HG02642 (cell line): Measurements from ENCODE around the gene CATSPER4.

ENCODE experiments used
- ATAC-seq: cut with Tn5 transposase; IDR thresholded peaks from one replicate; pipeline ENCODE4 v1.9.1; 2021; ENCODE audit warnings: mild to moderate bottlenecking; ENCODE audit not compliant: unreplicated experiment, poor library complexity

Gene CATSPER4

DNA sequence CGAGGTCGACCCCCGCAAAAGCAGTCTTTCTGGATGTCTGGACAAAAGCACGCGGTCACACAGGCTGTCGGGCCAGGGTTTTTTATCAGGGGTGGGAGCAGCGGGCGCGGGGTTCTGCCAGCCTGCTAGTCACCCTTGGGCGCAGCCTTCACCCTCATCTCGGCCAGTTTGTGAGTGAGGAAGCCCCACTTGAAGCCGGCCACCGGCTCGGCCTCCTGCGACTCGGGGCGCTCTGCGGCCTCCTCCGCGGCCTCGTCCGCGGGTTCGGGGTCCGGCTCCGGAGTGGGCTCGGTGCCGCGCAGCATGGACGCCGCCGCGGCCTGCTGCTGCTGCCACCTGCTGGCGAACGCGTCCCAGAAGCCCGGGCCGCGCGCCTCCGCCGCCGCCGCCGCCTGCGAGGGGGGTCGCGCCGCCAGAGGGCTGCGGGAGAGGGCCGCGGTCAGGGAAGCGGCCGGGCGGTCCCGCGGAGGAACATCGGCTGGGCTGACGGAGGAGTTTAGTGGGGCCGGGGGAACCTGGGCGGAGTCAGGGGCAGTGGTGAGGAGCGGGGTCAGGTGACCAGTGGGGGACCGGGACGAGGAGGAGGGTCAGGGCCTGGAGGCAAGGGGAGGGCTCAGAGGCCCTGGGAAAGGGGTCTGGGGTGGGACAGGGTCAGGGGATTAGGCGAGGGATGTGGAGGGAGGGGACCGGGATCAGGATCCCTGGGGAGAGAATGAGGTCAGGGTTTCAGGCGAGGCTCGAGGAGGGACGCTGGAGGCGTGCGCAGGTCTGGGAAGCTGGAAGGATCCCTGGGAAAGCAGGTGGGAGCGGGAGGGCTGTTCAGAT is 26.2 kb upstream of the CATSPER4 start:
- peak; percentile 48 for ATAC-seq

DNA sequence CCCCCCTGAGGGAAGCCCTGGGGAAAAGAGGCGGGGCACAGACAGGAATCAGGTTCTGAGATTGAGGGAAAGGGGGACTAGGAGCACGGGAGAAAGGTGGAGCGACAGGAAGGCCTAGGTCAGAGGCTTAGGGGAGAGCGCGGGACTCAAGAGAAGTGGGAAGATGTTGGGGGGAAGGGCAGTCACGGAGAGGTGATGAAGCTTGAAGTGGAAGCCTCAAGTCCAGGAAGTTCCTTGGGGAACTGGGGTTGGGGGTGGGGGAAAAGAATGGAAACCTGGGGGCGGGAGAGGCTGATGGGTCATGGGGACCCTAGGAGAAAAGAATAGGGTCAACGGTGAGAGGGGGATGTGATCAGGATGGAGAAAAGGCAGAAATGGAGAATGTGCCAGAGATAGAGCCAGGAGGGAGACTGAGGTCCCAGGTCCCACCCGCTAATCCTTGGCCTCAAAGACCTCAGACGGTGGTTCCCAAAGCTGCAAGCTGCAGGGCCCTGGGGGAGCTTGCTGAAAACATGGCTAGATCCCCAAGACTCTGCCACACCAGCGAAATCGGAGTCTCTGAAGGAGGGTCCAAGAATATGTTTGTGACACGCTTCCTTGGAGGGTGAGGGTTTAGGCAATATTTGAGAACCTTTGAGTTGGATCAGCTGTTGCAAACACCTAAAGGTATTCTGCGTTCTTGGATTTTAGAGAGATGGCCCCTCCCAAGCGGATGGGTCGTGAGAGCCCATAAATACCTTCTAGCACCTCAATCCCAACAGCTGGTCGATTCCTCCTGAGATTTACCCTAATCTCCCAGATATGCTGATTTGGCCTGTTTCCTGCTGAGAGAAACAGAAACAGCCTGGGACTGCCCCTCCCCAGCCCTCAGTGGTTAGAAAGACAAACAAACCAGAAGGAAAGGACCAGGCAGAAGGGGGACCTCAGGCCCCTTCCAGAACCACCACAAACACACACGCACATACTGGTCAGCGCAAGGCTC is 25.2 kb upstream of the CATSPER4 start:
- ATAC-seq, result no peak

DNA sequence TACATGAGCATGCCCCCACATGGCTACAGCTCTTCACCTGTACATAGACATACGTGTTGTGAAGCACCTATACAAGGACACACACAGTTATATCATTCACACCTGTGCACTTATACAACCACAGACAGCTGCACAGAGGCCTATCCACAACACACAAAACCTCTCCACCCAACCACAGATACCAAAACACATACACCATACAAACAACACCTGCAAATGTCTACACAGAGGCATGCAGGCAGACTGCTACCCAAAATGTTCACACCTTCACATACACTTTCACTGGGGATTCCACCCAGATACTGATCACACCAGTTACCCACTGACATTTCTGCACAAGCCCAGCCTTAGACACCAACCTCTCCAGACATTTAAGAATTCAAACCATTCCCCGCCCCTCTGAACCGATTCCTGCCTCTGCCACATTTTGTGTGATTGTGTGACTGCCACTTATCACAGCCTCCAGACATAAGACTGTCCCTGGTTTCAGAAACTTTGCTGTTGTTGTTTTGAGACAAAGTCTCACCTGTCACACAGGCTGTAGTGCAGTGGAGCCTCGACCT is 23.6 kb upstream of the CATSPER4 start:
- ATAC-seq, result no peak

DNA sequence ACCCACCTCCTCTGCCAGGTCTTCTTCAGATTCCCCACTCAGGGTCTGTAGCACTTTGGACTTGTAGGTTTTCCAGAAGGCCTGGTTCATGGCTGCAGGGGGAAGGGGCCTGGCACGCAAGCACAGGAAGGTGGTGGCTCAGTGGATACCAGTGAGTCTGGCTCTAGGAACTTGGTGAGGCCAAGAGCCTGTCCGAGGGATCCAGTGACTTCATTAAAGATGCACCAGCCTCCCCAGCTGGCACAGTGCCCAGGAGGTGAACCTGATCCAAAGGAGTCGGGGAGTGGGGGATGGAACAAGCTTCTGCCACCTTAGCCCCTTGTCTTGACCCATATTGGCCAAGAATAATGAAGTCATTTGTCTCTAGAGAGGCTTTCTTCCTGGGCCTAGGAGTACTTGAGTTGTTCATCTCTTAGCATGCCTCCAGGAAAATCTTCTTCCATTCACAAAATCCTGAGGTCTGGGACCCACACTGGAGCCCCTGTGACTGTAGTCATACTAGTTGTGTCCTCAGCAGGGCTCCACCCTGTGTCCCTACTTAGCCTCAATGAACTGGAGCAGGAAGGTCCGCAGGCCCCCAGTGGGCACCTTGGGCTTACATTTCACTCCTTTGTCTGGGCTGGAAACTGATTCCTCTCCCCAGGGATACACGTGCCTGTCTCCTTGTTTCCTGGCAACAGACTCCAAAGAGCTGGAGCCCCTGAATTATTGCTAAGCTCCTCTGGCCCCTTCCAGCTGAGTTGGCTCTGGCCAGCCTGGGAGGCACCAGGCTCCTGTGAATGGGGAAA is 21.8 kb upstream of the CATSPER4 start, which contains the start of gene C1orf232:
TSS of gene C1orf232 (minus strand) at position 554 of the 788 bp plus-strand sequence. CDS start at position 90, 464 bp downstream.
- no peak for ATAC-seq

DNA sequence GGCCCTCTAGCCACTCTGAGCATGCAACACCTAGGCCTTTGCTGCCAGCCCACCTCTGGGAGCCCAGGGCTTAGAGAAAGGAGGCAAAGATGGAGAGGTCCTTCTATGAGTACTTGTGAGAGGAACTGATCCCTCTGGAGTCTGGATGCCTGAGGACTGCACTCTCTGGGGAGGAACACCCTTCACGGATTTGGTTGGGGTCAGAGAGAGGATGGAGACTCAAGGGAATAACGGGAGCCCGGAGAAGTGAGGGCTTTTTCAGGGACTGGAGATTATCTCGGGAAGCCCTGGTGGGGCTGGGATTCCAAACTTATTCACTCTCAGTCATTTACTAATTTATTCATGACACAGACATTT is 21.2 kb upstream of the CATSPER4 start:
- no peak for ATAC-seq

DNA sequence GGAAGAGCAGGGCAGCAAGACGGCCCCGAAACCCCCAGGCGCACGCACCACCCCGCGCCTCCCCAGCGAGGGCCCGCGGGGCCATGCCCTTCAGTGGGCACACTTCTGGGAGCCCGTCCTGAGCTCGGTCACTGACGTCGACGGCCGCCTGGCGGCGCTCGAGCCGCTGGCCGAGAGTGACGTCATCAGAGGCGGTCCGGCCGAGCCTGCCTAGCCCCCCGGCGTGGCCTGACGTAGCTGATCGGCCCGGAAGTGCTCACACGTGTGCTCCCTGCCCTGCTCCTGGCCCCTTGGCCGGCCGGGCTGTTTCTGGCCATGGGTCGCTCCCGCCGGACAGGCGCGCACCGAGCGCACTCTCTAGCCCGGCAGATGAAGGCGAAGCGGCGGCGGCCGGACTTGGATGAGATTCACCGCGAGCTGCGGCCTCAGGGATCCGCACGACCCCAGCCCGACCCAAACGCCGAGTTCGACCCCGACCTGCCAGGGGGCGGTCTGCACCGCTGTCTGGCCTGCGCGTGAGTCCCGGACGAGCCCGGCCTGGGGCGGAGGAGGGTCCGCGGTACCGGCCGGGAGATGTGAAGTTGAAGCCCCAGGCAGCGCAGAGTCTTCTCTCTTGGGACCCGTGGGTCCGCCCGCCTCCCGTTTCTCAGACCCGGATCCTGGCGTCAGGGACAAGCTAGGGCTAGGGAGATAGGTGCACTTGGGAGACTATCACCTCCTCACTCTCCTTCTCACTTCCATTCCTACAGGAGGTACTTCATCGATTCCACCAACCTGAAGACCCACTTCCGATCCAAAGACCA is 20.5 kb upstream of the CATSPER4 start, which contains the start of gene ZNF593:
TSS of gene ZNF593 (plus strand) at position 240 of the 803 bp plus-strand sequence. CDS start at position 316, 76 bp downstream.
- peak; percentile 92 for ATAC-seq

DNA sequence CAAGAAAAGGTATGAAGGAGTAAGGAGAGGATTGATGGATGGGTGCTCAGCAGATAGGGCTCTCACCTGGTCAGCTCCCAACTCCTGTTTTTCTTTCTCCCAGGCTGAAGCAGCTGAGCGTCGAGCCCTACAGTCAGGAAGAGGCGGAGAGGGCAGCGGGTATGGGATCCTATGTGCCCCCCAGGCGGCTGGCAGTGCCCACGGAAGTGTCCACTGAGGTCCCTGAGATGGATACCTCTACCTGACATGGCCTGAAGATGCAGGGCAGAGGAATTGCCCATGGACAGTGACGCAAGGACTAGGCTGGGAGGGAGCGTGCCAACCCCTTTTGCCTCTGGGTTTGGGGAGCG is 20.0 kb upstream of the CATSPER4 start:
- ATAC-seq, result no peak

DNA sequence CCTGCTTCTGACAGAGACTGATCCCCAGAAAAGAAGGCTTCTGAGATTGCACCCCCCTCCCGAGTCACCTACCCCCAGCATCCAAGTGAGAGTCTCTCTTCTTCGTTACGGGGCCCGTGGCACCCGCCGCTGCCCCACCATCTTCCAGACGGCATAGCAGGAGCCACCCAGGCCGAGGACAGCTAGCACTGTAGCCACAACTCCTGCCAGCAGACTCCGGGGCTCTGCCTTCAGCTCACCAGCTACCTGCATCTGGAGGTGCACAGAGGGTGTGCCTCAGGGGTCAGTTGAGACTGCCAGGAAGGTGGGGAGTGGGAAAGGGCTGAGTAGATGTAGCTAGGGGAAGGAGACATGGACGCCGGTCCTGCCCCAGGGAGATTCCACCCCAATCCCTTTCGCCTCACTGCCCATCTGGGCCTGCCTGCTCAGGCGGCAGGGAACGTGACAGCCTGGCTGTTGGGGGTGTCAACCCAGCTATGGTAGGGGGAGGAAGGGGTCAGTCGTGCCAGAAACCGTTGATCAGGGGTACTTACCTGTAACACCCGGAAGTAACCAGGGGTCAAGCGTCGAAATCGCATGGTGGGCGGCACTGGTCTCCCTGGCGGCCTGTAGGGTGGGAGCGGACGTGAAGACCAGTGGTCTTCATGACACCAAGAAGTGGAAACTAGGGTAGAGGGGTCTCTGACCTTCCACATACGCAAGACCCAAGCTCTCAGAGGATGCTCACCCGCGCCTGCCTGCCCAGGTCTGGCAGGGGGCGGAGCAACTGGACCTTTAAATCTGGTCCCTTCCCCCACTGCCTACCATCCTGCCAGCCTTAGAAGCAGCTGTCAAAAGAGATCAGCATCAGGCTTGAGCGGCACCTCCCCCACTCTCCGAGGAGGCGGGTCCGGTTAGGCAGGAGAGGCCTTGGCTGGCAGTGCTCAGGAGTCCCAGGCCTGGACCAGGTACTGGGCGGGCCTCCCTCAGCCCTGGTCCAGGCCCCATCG is 19.0 kb upstream of the CATSPER4 start, which contains the start of gene ZNF593OS:
TSS of gene ZNF593OS (minus strand) at position 749 of the 989 bp plus-strand sequence. CDS start at position 578, 171 bp downstream.
- no peak for ATAC-seq

DNA sequence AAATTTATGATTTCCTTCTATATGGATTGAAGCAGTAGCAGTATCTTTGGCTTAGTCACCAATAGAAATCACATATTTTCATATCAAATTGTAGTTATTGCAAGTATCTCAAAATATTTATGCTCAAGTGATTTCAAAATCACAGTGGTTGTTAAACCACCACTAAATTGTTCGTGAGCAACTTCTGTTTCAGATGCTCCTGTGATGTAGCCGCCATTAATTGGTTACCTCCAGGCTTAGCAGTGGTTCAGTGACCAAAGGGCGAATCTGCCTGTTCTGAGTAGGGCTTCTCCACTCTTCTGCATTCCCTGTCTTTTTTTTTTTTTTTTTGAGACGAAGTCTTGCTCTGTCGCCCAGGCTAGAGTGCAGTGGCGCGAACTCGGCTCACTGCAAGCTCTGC is 15.1 kb upstream of the CATSPER4 start:
- ATAC-seq, result no peak

DNA sequence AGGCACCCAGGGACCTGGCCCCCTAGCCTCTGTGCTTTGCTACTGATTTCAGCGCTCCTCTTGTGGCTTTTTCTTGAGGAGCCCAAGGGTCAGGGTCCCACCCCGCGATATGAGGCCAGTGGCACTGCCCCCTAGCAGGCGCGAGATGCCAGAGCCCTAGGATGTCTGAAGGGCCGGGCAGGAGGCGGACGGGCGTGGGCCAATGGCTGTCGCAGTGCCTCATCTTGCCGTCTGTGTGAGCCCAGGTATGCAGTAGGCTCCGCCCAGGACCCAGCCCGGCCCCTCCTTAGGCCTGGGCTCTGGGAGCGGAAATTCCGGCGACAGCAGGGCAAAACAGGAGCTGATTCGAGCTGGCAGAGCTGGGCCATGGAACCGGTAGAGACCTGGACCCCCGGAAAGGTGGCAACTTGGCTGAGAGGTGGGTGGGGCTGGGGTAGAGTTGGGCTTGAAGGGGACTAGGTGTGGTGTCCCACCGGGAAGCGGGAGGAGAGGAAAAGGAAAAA is 13.2 kb upstream of the CATSPER4 start, which contains the start of gene CNKSR1:
TSS of gene CNKSR1 (plus strand) at position 310 of the 503 bp plus-strand sequence. CDS start at position 367, 57 bp downstream.
- no peak for ATAC-seq

DNA sequence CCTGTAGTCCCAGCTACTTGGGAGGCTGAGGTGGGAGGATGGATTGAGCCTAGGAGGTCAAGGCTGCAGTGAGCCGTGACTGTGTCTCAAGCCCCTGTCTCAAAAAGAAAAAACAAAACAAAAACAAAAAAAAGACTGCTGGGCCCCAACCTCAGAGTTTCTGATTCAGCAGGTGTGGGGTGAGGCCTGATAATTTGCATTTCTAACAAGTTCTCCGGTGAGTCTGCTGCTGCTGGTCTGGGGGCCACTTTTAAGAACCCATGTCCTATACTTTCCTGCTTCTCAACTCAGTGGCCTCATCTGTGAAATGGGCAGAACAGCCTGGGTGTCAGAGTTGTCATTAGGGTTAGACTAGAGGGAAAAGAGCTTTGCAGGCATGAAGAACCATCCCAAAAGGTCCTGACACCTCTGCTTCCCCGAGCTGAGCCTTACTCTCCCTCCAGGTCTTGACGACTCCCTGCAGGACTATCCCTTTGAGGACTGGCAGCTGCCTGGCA is 10.3 kb upstream of the CATSPER4 start:
- ATAC-seq, result no peak

DNA sequence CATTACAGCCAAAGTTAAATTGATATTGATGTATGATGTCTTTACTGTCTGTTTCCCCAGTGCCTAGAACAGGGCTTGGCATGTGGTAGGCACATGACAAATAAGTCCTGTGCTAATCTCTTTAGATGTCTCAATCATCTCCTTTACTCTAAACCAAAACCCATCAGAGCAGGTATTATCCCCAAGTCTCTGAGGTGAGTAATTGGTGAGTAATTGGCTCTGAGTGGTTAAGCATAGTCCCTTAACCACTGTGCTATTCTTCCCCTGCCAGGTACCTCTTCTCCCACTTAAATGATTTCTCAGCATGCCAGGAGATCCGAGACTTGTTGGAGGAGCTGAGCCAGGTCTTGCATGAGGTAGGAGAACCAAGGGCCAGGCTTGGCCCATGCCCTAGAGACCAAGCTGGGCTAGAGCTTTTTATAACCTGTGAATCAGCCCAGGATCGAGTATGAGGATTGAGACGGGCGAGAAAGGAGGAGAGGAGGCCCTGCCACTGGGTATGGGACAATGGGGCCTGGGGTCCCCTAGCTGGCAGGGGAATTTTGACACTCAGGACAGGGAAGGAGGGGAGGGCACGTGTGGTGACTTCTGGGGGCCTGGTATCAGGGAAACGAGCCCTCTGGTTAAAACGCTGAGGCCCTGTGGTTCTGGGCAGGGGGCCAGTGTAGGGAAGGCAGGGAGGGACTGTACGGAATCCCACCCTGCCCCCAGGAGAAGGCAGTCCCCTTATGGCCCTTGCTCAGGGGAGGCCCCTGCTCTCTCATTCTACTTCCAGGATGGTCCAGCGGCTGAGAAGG is 8.6 kb upstream of the CATSPER4 start:
- ATAC-seq, result no peak

DNA sequence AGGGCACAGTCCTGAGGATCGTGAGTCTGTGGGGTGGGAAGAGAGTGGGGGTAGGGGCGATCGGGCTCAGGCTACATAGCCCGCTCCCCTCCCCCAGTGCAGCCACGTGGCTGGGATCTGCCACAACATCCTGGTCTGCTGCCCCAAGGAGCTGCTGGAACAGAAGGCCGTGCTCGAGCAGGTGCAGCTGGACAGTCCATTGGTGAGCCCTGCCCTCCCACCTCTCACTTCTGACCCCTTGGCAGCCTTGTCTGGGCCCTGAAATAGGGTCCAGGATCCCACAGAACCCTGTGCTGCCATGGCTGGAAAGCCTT is 8.1 kb upstream of the CATSPER4 start:
- no peak for ATAC-seq

DNA sequence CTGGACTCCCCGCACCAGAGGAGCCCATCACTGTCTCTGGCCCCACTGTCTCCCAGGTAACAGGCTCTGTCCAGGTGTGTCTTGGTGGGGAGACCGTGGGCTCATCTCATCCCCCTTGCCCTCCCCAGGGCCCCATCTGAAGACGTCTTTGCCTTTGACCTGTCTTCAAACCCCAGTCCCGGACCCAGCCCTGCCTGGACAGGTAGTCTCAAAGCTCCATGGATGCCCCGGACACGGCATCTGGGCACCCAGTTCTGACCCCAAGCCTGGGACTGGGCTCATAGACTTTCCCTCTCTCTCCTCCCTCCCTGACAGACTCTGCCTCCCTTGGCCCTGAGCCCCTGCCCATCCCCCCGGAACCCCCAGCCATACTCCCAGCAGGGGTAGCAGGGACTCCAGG is 6.3 kb upstream of the CATSPER4 start:
- ATAC-seq, result no peak

DNA sequence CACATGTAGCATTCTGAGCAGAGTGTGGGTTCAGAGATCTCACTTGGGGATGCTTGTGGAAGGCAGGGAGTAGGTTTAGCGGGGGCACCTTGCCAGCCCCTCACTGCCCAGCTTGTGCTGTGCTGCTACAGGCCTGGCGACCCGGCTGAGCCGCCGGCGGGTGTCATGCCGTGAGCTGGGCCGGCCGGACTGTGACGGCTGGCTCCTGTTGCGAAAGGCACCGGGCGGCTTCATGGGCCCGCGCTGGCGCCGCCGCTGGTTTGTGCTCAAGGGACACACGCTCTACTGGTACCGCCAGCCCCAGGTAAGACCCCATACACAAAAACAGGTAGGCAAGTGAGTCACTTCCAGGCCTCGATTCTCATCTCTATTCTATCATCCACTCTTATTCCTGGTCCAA is 5.5 kb upstream of the CATSPER4 start:
- no peak for ATAC-seq

DNA sequence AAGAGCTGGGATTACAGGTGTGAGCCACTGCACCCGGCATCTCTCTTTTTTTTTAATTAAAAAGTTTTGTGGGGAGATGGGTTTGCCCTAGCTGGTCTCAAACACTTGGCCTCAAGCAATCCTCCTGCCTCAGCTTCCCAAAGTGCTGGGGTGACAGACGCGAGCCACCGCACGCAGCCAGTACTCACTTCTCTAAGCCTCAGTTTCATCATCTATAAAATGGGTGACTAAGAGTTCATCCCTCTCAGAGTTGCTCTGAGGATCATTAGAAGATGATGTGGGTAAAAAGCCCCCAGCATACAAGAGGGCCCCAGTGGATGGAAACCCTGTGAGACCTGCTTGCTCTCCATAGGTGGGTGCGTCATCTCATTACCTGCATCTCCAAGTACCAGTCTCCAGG is 2.5 kb upstream of the CATSPER4 start:
- no peak for ATAC-seq

DNA sequence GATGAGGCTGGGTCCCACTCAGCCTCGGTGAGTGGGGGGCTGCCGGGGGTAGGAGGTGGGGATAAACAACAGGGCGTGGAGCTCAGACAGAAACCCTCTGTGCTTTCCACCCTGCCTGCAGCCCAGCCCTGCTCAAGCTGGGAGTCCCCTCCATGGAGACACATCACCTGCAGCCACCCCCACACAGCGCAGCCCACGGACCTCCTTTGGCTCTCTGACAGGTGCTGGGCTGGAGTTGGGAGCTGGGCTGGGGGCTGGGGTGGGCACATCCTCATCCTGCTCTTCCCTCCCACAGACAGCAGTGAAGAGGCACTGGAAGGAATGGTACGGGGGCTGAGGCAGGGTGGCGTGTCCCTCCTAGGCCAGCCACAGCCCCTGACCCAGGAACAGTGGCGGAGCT is 1.9 kb upstream of the CATSPER4 start:
- no peak for ATAC-seq
